Left lobe of liver (tissue), 2 donors: Measurements from ENCODE around the gene TIMM44. TPM values are rescaled to one million over a fixed set of nuclear protein-coding genes. Genes with fewer than 3 reads are reported as not detected.

Experiments used
- ATAC-seq: fragments of 200-7000 bp; cut with Tn5 transposase; one replicate; pipeline ENCODE4 v1.9.1; 2020; ENCODE audit warnings: mild to moderate bottlenecking, moderate library complexity
- DNase-seq: peaks from one replicate; pipeline ENCODE4 v3.0.0-alpha.2; 2020; ENCODE audit warnings: low spot score
- total RNA-seq: library from RNA; stranded (reverse); gene quantifications from one replicate; pipeline ENCODE4 v1.2.1, GENCODE V29; 2021
- donor health status: DM: no; HTN: no; CAD: no; lungs with moderate emphysema.
- donor health status: DM: no; HTN: yes; CAD: no.

TIMM44 gene
- total RNA-seq, 1 donor from 2014 or later, result 33.5 TPM

- DNase-seq, result peak; percentile 50
- ATAC-seq, result no peak
Observed at GRCh38 chr19:7916103-7916954, 27.1 kb downstream of the TIMM44 start.

- no peak for ATAC-seq
- no peak for DNase-seq
Observed at GRCh38 chr19:7915250-7916102, 28.0 kb downstream of the TIMM44 start.

- DNase-seq (peak; percentile 67), ATAC-seq (peak; percentile 3)
Observed at GRCh38 chr19:7914598-7915045, 28.8 kb downstream of the TIMM44 start, which contains the start of gene TGFBR3L. Gene TGFBR3L (plus strand): TSS chr19:7914830.

- DNase-seq (no peak), ATAC-seq (no peak)
Observed at GRCh38 chr19:7914099-7914498, 29.4 kb downstream of the TIMM44 start.

GRCh38 chr19:7913652-7914051 is 29.8 kb downstream of the TIMM44 start:
- ATAC-seq, result no peak

GRCh38 chr19:7912697-7913564 is 30.5 kb downstream of the TIMM44 start:
- DNase-seq (no peak), ATAC-seq (no peak)

More at GRCh38 chr19:7913652-7914051, 29.8 kb downstream of the TIMM44 start:
- DNase-seq, result no peak

- no peak for ATAC-seq
- DNase-seq, result no peak
Observed at GRCh38 chr19:7912144-7912696, 31.2 kb downstream of the TIMM44 start.

GRCh38 chr19:7911508-7912143 is 31.8 kb downstream of the TIMM44 start:
- no peak for ATAC-seq
- DNase-seq, result peak; percentile 51

GRCh38 chr19:7910321-7911161 is 32.9 kb downstream of the TIMM44 start:
- ATAC-seq (peak; percentile 13), DNase-seq (no peak)

GRCh38 chr19:7909471-7910067 is 33.9 kb downstream of the TIMM44 start:
- ATAC-seq (no peak), DNase-seq (no peak)

GRCh38 chr19:7908742-7909461 is 34.6 kb downstream of the TIMM44 start:
- DNase-seq, result peak; percentile 47
- ATAC-seq, result no peak

GRCh38 chr19:7908078-7908699 is 35.3 kb downstream of the TIMM44 start:
- ATAC-seq (no peak), DNase-seq (peak; percentile 44)

GRCh38 chr19:7907544-7907943 is 35.9 kb downstream of the TIMM44 start:
- ATAC-seq (no peak), DNase-seq (no peak)

- DNase-seq (no peak), ATAC-seq (no peak)
Observed at GRCh38 chr19:7907122-7907521, 36.3 kb downstream of the TIMM44 start.

- DNase-seq (peak; percentile 48), ATAC-seq (no peak)
Observed at GRCh38 chr19:7905859-7906258, 37.6 kb downstream of the TIMM44 start.

- DNase-seq (peak; percentile 46), ATAC-seq (no peak)
Observed at GRCh38 chr19:7905268-7905667, 38.2 kb downstream of the TIMM44 start.
